Fibroblast of lung (primary cell): Measurements from ENCODE around the gene DSCAML1.

Source experiments
- CTCF ChIP-seq, 2 donors: IDR thresholded peaks in 1 of 2; conservative IDR thresholded peaks in 1 of 2; 1 replicate in 1 of 2; 2 replicates in 1 of 2; pipeline ENCODE4 v1.5.1; 2011 to 2012; ENCODE audit warnings: low read length in 2 of 2, control low read depth in 1 of 2, inconsistent platforms in 1 of 2, low read depth in 1 of 2, mild to moderate bottlenecking in 1 of 2
- EZH2 ChIP-seq: IDR thresholded peaks from 2 replicates; pipeline ENCODE4 v1.5.1; 2012; ENCODE audit warnings: low read length, control low read depth, mild to moderate bottlenecking; ENCODE audit errors: missing control alignments

GRCh38 chr11:117685566-117685965, 111.5 kb downstream of the DSCAML1 start:
- TF ChIP-seq CTCF (conservative IDR thresholded peaks at IDR 0.05 in 1 of 2, IDR thresholded peaks at IDR 0.05 in 1 of 2; ENCODE audit: low read depth in 1 of 2, low read length in 2 of 2) (no peak), EZH2 (no peak)
